GM19463 (cell line): ENCODE measurements around the gene STAG1.
"Not testable (repeated sequence)": the region's sequence is repeated elsewhere in the genome, so short reads cannot be mapped to it uniquely, and the experiment has no call there.

Source experiments
- ATAC-seq: cut with Tn5 transposase; IDR thresholded peaks from one replicate; pipeline ENCODE4 v1.9.1; 2021; ENCODE audit warnings: mild to moderate bottlenecking, moderate library complexity; ENCODE audit not compliant: unreplicated experiment

Gene STAG1

GRCh38 chr3:136516656-136517055, 235.5 kb downstream of the STAG1 start:
- no peak for ATAC-seq

DNA sequence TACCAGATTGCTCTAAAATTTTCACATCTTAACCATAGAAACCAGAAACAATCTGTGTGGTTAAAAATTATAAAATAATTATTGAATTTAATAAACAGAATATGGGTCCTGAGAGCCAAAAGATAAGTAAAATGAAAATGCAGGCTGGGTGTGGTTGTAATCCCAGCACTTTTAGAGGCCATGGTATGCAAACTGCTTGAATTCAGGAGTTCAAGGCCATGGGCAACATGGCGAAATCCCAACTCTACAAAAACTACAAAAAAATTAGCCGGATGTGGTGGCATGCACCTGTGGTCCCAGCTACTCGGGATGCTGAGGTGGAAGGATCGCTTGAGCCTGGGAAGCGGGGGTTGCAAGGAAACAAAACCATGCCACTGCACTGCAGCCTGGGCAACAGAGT, 236.1 kb downstream of the STAG1 start:
- ATAC-seq, result no peak

GRCh38 chr3:136514533-136514932, 237.6 kb downstream of the STAG1 start:
- ATAC-seq, result not testable (repeated sequence)

- no peak for ATAC-seq
Observed at GRCh38 chr3:136513367-136513766, 238.8 kb downstream of the STAG1 start.

GRCh38 chr3:136512381-136512780, 239.8 kb downstream of the STAG1 start:
- ATAC-seq, result no peak

DNA sequence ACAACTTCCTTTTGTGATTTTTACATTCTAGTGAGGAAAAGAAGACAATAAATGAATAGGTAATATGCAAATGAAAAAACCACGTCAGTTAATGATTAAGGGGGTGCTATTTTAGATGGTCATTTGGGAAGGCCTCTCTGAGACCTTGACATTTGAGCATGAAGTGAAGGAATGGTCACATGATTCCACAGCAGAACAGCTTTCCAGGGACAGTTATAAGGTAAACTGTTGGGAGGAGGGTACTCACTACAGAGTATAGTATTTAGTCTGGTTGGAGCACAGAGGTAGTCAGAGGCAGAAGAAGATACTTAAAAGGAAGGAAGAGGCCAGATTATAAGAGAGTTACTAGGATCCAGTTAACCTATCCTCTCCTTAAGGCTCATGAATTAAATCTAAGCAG, 246.5 kb downstream of the STAG1 start:
- ATAC-seq, result no peak

GRCh38 chr3:136503056-136503455, 249.1 kb downstream of the STAG1 start:
- ATAC-seq, result no peak

DNA sequence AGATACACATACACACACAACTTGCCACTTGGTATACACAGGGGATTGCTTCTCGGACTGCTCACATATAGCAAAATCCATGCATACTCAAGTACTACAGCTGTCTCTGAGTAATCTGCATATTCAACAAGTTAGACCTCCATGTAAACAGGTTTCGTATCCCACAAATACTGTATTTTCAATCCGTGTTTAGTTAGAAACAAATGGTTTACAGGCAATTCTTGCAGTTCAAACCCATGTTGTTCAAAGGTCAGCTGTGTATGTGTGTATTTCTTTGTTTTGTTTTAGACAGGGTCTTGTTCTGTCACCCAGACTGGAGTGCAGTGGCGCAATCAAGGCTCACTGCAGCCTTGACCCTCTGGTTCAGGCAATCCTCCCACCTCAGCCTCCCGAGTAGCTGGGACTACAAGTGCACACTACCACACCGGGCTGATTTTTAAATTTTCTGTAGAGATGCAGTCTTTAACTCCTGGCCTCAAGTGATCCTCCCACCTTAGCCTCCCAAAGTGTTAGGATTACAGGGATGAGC, 253.2 kb downstream of the STAG1 start:
- no peak for ATAC-seq

DNA sequence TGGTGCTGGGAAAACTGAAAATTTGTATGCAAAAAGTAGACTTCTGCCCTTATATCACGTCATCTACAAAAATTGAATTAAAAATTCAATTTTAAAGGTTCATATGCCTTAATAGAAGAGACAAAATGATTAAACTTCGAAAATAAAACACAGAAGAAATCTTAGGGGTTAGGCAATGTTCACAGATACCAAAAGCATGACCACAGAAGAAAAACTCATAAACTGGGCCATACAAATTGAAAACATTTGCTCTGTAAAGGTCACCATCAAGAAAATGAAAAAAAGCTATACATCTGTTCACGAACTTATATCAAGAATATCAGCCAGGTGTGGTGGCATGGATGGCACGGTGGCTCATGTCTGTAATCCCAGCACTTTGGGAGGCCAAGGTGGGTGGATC, 257.0 kb downstream of the STAG1 start:
- no peak for ATAC-seq

- ATAC-seq, result no peak
Observed at GRCh38 chr3:136490646-136491405, 261.4 kb downstream of the STAG1 start.

GRCh38 chr3:136485777-136486176, 266.4 kb downstream of the STAG1 start:
- no peak for ATAC-seq

GRCh38 chr3:136476280-136476679, 275.9 kb downstream of the STAG1 start:
- ATAC-seq, result no peak

DNA sequence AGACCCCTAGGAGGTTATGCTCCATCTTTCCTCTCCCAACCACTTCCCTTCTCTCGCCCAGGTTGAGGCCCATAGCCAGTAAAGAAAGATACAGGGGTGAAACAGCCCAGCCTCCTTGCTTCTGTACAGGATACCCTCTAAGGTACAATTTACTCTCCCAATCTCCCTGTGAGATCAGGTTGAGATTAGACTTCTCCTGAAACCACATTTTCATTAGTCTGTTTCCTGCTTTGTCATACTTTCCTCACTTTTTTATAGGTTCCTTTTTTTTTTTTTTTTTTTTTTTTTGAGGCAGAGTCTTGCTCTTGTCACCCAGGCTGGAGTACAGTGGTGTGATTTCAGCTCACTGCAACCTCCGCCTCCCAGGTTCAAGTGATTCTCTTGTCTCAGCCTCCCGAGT, 277.3 kb downstream of the STAG1 start:
- ATAC-seq, result not testable (repeated sequence)

- no peak for ATAC-seq
Observed at GRCh38 chr3:136473716-136474326, 278.4 kb downstream of the STAG1 start.

DNA sequence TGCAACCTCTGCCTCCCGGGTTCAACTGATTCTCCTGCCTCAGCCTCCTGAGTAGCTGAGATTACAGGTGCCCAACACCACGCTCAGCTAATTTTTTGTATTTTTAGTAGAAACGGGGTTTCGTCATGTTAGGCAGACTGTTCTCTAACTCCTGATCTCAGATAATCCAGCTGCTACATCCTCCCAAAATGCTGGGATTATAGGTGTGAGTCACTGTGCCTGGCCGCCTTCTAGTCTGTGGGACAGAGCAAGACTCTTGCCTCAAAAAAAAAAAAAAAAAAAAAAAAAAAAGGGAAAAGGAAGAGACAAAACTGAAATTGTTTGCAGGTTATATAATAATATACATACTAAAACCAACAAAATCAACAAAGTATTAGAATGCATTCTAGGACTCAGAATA, 286.9 kb downstream of the STAG1 start:
- ATAC-seq, result no peak

DNA sequence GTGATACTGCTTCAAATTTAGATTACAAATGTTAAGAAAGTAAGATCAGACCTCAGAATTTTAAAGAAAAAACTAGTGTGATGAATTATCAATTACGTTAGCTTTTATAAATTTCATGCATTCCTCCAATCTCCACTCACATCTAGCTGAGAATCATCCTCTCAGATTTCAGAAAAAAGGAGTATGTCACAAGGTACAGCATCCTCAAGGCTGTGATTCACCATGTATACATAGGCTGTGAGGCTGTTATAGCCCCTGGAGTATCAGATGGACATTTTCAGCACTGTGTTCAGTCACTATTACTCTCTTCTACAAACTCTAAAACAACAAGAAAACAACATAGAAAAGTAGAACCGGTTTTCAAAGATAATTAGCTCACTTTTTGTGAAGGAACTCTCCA, 287.7 kb downstream of the STAG1 start:
- ATAC-seq, result no peak

DNA sequence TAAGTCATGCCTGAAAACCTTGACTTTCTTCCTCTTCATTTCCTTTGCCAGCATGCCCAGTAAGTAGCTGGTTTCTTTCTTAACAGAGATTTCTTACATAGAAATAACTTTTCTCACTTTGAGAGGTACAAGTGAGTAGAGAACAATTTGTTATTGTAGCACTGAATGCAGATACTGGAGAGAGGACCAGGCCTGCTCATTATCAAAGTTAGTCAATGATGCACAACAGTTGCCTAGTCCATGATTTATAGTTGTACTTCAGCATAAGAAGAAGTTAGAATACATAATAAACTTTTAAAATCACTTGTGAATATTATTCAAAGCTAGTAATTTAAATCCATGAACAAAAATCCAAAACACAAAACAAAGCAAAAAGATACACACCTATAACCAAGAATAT, 289.0 kb downstream of the STAG1 start:
- no peak for ATAC-seq

DNA sequence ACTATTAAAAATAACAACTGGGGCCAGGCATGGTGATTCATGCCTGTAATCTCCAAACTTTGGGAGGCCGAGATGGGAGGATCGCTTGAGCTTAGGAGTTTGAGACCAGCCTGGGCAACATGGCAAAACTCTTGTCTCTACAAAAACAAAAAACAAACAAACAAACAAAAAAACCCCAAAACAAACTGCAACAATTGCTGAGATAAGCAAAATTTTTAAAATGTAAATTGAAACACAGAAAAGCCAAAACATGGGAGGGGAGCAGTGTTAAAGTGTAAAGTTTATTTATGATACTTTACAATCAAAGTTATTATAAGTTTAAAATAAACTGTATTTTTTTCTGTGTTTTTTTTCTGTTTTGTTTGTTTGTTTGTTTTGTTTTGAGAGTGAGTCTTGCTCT, 294.4 kb downstream of the STAG1 start:
- ATAC-seq, result no peak

DNA sequence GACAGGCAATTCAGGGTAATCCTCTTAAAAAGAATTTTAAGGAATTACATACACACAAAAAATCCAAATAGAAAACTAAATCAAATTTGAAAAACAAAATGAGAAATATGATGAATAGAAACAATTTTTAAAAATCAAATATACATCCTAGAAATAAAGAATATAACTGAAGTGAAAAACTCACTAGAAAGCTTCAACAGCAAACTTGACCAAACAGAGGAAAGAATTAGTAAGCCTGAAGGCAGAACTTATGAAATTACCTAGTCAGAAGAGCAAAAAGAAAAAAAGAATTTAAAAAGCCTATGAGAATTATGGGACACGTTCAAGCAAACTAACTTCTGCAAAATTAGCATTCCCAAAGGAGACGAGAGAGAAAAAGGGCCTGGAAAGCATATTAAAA, 296.0 kb downstream of the STAG1 start:
- no peak for ATAC-seq

DNA sequence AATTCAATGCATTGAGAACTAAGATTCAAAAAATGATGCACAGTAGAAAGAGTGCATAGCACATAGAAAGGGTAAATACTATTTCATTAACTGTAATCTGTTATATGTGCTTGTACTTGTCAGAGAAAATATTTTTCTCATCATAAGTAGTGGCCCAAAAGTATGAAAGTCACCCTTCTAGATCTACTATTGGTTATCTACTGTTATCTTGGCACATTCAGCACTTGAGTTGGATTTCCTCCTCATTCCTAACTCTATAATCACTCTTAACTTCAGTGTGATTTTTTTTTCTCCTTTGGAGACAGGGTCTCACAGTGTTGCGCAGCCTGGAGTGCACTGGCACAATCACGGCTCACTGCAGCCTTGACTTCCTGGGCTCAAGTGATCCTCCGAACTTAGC, 307.6 kb downstream of the STAG1 start:
- ATAC-seq, result no peak

DNA sequence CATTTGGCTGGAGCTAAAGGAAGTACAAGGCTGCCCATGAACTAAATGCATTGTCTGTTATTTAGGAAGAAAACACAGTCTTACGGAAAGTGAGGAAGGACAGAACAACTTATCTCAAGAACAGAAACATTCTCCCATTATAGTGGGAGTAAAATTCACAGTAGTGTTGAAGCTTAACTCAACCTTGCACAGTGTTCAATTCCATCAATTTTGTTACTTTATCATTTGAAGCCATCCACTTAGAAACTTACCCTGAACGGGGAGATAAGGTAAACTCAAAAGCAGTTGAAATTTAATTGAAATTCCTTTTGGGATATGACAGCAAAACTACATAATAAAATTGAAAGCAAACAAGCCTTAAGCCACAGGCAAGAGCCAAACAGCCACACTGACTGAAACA, 315.1 kb downstream of the STAG1 start:
- no peak for ATAC-seq

GRCh38 chr3:136434429-136434828, 317.7 kb downstream of the STAG1 start:
- no peak for ATAC-seq
